ENCODE data around the gene OR6K3.
"Not testable (repeated sequence)": the region's sequence is repeated elsewhere in the genome, so short reads cannot be mapped to it uniquely, and the experiment has no call there.

The OR6K3 gene

DNA sequence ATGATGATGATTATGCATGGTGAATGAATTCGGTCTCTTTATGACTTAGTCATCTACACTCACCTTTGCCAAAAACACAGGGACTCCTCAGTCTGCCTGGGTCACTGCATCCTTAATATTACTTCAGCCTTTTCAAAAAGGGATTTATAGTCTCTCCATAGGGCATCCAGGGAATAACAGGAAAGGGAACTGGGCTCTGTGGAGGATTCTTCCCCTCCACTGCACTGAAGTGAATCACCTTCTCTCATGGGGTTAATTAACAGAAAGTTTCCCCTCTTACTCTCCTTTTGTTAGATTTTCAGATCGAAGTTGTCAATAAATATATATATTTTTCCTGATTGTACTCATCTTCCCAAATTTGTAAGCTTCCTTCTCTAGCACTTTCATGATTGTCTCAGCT is at the start of gene OR6K3:
TSS of gene OR6K3 (minus strand) at position 101 of the 400 bp plus-strand sequence. CDS start 2,605 bp downstream, outside the sequence.
- no peak for DNase-seq (ENCODE audit: low read depth in 2 of 3, low spot score in 1 of 3)

DNA sequence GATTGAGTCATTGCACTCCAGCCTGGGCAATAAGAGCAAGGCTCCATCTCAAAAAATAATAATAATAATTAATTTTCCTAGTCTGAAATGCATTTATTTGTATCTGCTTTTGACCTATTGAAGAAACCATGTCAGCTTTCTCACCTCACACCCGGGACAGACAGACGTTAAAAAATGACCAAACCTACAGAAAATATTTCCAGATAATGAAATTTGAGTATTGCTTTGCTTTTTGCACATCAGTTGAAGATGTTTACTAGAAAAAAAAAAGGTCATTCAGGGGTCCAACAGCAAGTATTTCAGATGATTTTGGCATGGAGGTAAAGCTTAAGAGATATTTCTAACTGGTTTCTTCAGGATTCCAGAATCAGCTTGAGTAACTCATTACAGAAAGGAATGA is 33.9 kb upstream of the OR6K3 start, which contains the start of gene OR6K6:
TSS of gene OR6K6 (plus strand) at position 301 of the 400 bp plus-strand sequence. CDS start 168 bp downstream, outside the sequence.
- no peak for DNase-seq (ENCODE audit: low read depth in 2 of 3, low spot score in 1 of 3)

- DNase-seq (ENCODE audit: low read depth in 2 of 3, low spot score in 1 of 3) = no peak
Measured at GRCh38 chr1:158752155-158752712, 31.7 kb upstream of the OR6K3 start.

DNA sequence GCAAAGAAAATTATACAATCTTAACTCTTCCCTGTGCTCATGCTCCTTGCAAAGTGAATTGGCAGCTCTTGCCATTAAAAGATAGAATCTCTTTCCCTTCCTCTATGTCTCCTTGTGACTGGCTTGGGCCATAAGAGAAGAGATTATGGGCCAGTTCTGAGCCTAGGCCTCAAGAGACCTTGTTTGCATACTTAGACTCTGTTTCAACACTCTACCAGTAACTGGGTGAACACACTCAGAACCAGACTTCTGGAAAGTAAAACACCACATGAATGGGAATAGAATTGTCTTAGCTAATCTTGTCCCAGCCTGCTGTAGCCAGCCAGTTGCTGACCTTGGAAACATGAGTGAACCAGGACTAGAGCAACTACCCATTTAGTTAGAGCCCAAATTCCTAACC is 15.3 kb upstream of the OR6K3 start:
- DNase-seq (ENCODE audit: low read depth in 2 of 3, low spot score in 1 of 3) = no peak

DNA sequence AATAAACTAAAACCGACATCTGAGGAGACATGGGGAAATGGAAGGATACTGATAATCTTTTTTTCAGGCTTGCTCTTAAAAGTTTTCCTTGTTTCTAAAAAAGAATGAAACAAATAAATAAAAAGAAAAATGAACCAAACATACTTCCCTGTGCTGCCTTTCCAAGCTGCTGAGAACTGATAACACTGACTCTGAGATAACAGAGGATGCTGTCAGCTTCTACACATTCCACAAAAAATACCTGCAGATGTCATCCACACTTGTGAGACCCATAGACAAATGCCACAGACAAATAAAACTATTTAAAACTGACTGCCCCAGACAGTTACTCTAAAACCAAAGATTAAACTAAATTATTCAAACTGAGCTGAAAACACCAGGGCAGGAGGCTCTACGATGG is 12.0 kb upstream of the OR6K3 start:
- DNase-seq (ENCODE audit: low read depth in 2 of 3, low spot score in 1 of 3) = no peak

DNA sequence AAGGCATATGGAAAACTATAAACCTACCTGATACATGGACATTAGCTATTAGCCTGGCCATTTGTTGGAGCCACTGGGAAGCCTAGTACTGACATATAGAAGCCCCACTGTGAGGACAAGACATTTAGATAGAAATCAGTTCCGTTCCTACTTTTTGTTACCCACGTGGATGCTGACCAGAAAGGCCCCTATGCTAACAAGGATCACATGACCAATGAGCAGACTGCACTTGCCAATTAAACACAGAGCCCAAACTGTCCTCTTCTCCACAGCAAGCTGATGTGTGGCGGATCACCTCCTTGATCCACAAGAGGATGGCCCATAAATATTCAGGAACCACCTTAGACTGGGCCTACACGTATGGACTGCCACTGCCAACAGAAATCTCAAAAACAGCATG is 11.2 kb upstream of the OR6K3 start:
- no peak for DNase-seq (ENCODE audit: low read depth in 2 of 3, low spot score in 1 of 3)

DNA sequence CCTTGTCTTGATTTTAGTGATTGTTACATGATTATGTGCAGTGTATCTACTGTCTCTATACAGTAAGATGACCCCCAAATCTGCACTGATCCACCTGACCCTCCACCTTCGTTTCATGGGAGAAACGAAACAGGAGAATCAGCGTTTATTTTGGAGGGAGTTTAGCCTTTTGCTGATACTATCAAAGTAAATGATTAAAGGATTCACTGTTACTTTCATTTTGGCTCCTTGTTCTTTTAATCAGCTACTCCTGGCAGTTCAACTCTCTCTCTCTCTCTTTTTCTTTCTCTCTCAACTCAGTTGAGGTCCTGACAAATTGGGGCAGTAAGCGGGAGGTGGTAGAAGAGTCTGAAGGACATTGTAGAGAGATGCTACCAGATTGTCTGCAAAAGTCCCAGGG is 9.9 kb upstream of the OR6K3 start:
- DNase-seq (ENCODE audit: low read depth in 2 of 3, low spot score in 1 of 3) = no peak

GRCh38 chr1:158728510-158729225 is 8.1 kb upstream of the OR6K3 start:
- DNase-seq (ENCODE audit: low read depth in 2 of 3, low spot score in 1 of 3) = no peak

- no peak for DNase-seq (ENCODE audit: low read depth in 2 of 3, low spot score in 1 of 3)
Measured at GRCh38 chr1:158724442-158724841, 3.9 kb upstream of the OR6K3 start.

- no peak for DNase-seq (ENCODE audit: low read depth in 2 of 3, low spot score in 1 of 3)
Measured at GRCh38 chr1:158719664-158720063, 856 bp downstream of the OR6K3 start.

- DNase-seq (ENCODE audit: low read depth in 2 of 3, low spot score in 1 of 3) = no peak
Measured at GRCh38 chr1:158717344-158717743, 3.2 kb downstream of the OR6K3 start.

GRCh38 chr1:158716335-158716734 is 4.2 kb downstream of the OR6K3 start:
- DNase-seq (ENCODE audit: low read depth in 2 of 3, low spot score in 1 of 3) = no peak

GRCh38 chr1:158714754-158715153 is 5.8 kb downstream of the OR6K3 start:
- no peak for DNase-seq (ENCODE audit: low read depth in 2 of 3, low spot score in 1 of 3)

DNA sequence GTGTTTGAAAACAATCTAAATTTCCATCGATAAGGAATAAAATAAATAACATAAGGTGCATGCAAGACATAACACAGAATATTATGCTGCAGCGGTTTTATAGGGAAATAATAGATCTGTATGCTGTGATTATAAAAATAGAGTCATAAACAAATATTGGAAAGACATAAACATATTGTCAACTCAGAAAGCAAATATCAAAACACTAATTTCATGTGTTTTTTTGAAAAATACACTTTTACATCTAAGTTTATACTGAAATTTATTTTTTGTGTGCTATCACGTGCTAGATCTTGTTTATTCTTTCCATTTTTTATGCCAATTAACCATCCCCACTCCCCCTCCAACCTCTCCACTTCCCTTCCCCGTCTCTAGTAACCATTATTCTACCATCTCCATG is 9.4 kb downstream of the OR6K3 start:
- no peak for DNase-seq (ENCODE audit: low read depth in 2 of 3, low spot score in 1 of 3)

DNA sequence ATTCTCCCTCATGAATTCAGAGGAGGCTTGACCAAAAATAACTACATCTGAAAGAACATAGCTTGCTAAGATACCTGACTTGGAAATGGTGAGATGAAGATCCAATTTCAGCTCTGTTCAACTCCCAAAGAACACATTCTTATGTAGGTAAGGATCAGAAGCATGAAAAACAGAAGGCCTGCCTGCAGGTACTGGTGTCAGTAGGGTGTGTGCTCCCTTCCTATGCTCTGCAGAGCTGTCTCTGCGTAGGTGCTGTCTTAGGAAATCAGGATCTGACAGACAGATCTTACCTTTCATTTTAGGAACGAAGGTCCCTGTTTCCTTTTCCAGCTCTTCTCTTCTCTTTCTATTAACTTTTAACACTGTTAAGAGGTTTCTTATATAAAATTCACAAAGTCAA is 14.4 kb downstream of the OR6K3 start:
- DNase-seq (ENCODE audit: low read depth in 2 of 3, low spot score in 1 of 3) = no peak

GRCh38 chr1:158700552-158700951 is 20.0 kb downstream of the OR6K3 start, which contains the start of gene OR6K2:
TSS of gene OR6K2 (minus strand) at chr1:158700652. CDS start at chr1:158700652, 0 bp downstream.
- DNase-seq (ENCODE audit: low read depth in 2 of 3, low spot score in 1 of 3) = no peak

GRCh38 chr1:158694596-158694995 is 25.9 kb downstream of the OR6K3 start:
- DNase-seq (ENCODE audit: low read depth in 2 of 3, low spot score in 1 of 3) = no peak

DNA sequence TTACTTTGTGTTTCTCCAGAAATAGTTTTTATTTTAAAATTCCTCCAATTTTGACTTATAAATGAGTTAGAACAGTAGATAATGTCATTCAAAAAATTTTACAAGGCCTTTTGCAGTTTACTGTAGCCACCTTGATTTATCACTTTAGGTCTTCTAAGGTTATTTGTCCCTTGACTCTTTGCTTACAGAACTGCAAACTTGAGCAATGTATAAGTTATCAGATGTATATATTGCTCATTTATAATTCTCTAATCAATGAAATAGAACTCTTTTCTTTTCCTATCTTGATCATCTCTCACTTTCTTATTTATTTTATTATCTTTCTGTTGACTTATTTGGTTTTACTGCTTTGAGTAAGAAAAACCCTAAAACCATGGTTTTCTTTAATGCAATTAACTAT is 28.2 kb downstream of the OR6K3 start:
- no peak for DNase-seq (ENCODE audit: low read depth in 2 of 3, low spot score in 1 of 3)

DNA sequence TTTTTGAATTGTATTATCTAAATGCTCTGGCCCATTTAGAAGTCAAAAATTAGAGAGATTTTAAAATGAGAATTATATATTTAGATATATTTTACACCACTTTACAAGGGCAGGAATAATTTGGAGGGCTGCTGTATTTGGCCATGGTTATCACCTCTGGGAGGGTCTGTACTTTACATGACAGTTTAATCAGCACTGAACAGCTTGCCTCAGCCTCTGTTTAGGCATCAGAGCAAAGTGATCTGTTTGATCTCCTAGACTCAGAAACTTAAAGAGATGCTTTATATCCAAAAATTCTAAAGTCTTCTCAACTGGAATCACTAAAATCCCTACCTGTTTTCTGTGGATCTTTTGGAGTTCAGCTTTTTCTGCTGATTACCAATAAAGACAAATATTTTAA is 28.6 kb downstream of the OR6K3 start:
- DNase-seq (ENCODE audit: low read depth in 2 of 3, low spot score in 1 of 3) = no peak

DNA sequence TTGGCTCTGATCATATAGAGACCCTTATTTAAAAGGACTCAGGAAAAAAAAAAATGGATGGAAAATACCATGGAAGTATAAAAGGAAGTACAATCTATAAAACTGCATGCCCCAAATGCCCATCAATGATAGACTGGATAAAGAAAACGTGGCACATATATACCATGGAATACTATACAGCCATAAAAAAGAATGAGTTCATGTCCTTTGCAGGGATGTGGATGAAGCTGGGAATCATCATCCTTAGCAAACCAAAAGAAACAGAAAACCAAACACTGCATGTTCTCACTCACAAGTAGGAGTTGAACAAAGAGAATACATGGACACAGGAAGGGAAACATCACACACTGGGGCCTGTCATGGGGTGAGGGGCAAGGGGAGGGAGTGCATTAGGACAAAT is 29.4 kb downstream of the OR6K3 start:
- DNase-seq (ENCODE audit: low read depth in 2 of 3, low spot score in 1 of 3) = not testable (repeated sequence)

GRCh38 chr1:158689875-158690274 is 30.6 kb downstream of the OR6K3 start:
- no peak for DNase-seq (ENCODE audit: low read depth in 2 of 3, low spot score in 1 of 3)

DNA sequence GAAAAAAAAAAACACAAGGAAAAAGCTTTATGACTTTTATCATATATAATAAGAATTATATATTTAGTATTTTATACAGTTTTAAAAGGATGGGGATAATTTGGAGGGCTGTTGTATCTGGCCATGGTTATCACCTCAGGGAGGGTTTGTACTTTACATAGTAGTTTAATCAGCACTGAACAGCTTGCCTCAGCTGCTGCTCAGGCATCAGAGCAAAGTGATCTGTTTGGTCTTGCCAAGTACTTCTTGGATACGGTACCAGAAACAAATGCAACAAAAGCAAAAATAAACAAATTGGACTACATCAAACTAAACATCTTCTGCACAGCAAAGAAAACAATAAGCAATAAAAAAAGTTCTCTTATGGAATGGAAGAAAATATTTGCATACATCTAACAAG is 31.4 kb downstream of the OR6K3 start:
- no peak for DNase-seq (ENCODE audit: low read depth in 2 of 3, low spot score in 1 of 3)

- not testable (repeated sequence) for DNase-seq (ENCODE audit: low read depth in 2 of 3, low spot score in 1 of 3)
Measured at GRCh38 chr1:158688343-158688742, 32.2 kb downstream of the OR6K3 start.

All from stimulated activated CD4-positive, alpha-beta T cell treated with anti-CD3 and anti-CD28 coated beads, Interleukin-12 subunit alpha, Interleukin-12 subunit beta, amount 100 ng/mL, for 48 hours (primary cell).